C4-2B (cell line): ENCODE results near the gene RNASE7.

Experiments used
- H3K27ac ChIP-seq: fragments of 450-650 bp; 2 replicates; pipeline ENCODE4 v1.5.1; 2017
- ZFX ChIP-seq: fragments of 450-650 bp; IDR thresholded peaks from 2 replicates; pipeline ENCODE4 v1.6.1; 2017
- TF ChIP-seq, protein P1 (sequence below): fragments of 450-650 bp; conservative IDR thresholded peaks from 2 replicates; pipeline ENCODE4 v1.5.1; 2017; ENCODE audit warnings: mild to moderate bottlenecking

Gene RNASE7

DNA sequence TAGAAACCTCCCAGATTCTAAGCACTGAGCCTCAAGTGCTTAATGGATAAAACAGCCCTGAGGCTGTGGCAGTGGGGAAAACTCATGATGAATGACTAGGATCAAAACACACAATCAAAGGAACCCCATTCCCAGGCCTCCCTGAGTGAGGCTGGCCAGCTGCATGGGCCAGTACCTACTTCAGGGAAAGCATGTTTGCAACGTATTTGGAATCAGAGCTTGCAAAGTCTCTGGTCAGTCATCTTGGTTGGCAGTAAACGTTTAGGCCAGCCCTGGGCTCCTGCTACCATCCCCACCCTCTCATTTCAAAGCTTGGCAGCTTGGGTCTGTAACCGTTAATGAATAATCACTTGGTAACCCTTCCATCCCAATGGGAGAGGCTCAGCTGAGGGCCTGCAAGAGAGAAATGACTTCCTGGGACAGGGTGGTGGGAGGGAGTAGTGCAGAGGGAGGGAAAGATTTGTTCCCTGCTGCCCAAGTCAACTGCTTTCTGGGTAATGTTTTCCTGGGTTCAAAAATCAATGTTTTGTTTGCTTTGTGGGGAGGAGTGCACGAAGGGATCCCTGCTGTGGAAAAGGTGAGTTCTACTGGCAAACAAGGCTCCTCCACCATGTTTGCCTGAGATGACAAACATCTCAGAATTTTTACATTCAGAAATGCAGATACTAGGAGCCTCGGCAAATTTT is 13.4 kb downstream of the RNASE7 start:
- H3K27ac ChIP-seq, result peak overlapping the region; percentile 45; the same call in 1 of the 2 replicates
- TF ChIP-seq, protein P1, sequence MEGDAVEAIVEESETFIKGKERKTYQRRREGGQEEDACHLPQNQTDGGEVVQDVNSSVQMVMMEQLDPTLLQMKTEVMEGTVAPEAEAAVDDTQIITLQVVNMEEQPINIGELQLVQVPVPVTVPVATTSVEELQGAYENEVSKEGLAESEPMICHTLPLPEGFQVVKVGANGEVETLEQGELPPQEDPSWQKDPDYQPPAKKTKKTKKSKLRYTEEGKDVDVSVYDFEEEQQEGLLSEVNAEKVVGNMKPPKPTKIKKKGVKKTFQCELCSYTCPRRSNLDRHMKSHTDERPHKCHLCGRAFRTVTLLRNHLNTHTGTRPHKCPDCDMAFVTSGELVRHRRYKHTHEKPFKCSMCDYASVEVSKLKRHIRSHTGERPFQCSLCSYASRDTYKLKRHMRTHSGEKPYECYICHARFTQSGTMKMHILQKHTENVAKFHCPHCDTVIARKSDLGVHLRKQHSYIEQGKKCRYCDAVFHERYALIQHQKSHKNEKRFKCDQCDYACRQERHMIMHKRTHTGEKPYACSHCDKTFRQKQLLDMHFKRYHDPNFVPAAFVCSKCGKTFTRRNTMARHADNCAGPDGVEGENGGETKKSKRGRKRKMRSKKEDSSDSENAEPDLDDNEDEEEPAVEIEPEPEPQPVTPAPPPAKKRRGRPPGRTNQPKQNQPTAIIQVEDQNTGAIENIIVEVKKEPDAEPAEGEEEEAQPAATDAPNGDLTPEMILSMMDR, result no peak
- TF ChIP-seq ZFX, result no peak

DNA sequence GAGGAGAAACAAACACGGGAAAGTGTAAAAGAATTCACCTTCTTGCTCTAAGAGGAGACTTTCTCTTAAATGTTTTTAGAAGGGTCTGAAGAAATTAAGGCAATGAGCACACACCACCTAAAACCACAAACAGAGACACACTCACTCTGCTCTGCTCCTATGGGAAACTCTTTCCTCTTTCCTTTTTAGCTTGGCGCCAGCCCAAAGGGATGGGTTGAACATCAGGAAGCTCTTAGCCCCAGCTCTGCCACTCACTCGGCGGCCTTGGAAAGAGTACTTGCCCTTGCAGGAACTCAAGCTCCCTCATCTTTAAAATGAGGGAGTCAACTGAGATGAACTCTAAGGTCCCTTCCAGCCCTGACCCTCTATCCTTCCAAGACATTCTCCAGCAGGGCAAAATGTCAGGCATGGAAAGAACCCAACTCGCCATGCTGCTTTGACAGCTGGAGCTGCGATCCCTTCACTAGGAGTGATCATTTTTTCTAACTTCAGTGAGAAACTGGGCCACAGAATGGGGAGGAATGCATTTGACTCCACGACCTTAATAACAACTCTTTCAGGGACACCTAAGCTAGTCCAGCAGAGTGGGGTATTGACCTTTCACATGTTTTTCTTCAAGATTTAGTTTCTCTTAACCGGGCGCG is 14.5 kb downstream of the RNASE7 start:
- no peak for TF ChIP-seq ZFX
- TF ChIP-seq, protein P1, result no peak
- no peak overlapping the region for H3K27ac ChIP-seq

DNA sequence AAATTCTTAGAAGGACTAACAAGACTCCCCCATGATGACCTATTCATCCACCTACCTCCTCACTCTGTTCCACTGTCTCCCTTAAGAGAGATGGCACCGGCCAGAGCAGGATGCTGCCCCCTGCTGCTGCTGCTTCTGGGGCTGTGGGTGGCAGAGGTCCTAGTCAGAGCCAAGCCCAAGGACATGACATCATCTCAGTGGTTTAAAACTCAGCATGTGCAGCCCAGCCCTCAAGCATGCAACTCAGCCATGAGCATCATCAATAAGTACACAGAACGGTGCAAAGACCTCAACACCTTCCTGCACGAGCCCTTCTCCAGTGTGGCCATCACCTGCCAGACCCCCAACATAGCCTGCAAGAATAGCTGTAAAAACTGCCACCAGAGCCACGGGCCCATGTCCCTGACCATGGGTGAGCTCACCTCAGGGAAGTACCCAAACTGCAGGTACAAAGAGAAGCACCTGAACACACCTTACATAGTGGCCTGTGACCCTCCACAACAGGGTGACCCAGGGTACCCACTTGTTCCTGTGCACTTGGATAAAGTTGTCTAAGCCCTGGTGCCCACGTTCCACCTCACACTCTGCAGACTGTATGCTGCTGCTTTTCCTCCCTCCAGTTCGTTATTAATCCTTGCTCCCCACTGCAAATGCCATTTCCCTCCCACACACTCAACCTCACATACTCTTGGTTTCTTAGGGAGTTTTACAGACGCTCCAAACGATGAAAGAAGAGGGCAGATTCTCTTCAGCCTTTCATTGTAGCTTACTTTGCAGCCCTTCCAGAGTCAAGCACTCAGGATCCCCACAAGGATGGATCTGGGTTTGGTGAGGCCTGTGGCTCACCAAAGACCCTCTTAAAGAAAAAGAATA is 15.9 kb downstream of the RNASE7 start, which contains the start of gene RNASE8:
Gene RNASE8, plus strand, starts transcription at position 20 of the 873 bp plus-strand sequence. Its CDS starts 71 bp downstream, at position 91.
- TF ChIP-seq ZFX, result no peak
- TF ChIP-seq, protein P1, result no peak
- no peak within 1 kb of the TSS for H3K27ac ChIP-seq

DNA sequence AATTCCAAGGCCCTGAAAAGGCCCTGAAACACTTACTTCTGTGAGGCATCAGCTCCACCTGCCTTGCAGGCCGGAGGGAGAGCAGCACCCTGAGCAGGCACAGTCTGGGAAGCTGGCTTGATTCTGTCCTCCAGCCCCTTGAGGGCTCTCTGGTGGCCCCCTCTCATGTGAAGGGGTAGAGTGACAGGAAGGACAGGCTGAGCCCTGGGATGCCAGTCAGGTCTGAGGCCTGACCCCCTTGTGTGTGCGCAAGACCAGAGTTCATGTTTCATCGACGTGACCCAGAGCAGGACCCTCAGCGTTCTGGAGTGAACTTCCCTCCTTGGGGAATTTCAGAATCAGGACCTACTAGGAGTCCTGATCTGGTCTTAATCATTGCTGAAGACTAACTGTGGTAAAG is 16.7 kb downstream of the RNASE7 start:
- TF ChIP-seq ZFX, result no peak
- TF ChIP-seq, protein P1, result no peak
- no peak overlapping the region for H3K27ac ChIP-seq

DNA sequence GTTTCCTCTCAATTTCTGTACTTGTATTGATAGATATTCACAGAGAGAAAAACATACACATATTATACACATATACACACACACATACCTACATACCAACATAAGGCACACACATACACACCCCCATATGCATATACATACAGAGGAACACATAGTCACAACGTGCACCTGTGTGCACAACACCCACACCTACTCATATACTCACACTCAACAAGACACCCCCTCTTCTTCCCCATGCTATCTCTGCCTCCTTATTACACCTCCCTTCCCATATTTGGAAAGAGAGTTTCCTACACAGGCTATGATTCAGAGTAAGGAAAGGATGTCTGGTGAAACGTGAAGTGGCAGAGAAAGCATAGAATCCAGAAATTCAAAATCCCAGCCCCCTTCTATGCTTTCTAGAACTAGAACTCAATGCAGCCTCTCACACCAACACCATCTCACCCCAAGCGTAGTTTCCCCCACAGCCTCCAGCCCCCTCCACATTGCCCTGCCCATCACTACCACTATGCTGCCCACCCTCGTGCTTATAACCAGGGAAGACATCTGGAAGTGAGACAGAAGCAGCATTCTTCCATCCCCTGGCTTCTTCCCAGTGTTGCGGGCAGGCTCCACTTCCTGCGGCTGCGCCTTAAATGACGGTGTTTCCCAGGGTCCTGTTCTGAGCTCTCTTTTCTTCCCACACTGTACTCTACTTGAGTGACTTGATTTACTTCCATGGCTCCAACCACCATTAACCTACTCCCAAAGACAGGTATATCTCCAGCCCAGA is 17.9 kb downstream of the RNASE7 start:
- TF ChIP-seq ZFX, result no peak
- TF ChIP-seq, protein P1, result no peak

DNA sequence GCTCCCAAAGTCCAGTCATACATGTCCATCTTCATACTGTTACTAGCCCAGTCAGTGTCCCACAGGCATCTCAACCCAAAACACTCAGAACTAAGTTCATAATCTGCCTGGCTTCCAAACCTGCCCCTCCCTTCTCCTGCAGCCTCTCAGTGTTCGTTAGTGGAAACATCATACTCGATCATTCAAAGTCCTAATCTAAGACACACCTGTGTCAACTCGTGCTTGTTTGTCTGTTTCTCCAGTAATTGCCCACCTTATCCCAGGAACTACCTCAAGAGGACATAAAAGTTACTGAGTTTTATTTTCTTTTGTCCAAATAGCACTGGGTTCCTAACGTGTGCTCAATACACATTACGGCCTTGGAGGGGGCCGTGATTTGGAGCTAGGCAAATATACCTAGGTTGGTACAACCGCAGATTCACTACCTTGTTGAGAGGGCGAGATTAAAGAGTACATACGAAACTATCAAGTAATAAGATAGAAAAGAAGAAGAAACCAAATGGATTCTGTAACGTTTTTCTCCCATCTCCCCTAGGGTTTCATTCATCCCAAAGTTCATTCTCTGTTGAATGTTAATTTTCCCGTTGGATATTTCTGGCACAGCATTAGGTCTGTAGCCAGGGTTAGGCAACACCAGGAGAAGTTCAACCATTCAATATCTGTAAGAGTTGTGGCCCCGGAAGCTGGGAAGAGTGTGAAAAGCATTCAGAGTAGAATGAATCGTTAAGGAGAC is 18.6 kb downstream of the RNASE7 start:
- no peak for TF ChIP-seq ZFX
- TF ChIP-seq, protein P1, result no peak
- no peak overlapping the region for H3K27ac ChIP-seq

More for the DNA sequence above, 17.9 kb downstream of the RNASE7 start:
- no peak overlapping the region for H3K27ac ChIP-seq
